ENCODE results near the gene TMEM131.
"Not testable (repeated sequence)": the region's sequence is repeated elsewhere in the genome, so short reads cannot be mapped to it uniquely, and the experiment has no call there.

TMEM131 gene

DNA sequence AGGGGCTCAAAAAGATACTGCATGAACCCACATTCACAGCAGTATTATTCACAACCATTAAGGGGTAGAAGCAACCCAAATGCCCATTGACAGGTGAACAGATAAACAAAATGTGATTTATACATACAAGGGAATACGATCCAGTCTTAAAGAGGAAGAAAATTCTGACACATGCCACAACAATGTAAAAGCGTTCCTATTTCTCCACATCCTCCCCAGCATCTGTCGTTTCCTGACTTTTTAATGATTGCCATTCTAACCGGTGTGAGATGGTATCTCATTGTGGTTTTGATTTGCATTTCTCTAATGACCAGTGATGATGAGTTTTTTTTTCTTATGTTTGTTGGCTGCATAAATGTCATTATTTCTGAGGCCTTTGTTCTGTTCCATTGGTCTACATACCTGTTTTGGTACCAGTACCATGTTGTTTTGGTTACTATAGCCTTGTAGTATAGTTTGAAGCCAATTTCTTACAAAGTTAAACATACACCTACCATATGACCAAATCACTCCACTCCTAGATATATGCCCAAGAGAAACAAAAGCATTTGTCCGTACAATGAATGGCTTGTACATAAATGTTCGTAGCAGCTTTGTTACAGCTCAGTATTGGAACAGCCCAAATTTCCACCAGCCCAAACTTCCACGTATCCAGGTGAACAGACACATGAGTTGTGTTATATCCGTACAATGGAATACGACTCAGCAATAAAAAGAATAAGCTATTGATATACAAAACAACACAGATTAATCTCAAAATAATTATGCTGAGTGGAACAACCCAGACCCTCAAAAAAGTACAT is 85.1 kb downstream of the TMEM131 start:
- no peak for DNase-seq

DNA sequence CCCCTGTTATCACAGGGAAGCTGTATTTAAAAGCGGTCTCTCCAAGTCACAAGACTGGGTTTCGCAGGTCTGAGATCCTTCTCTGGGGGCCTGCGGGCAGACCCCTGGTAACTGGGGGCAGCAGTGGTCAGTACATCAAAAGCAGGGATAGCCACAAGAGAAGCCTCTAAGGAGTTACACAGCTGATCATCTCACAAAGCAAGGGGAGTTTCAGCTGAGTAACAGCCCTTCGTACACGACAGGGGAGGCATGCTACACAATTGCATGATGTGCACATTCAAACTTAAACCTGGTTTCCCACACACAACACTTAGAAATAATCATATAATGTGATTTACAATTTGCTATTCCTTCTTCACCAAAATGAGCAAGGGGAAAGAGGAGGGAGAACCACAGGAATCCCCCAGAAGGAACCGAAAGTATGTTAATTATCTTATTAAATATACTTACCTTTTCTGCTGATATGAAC is 87.5 kb downstream of the TMEM131 start:
- DNase-seq, result no peak

DNA sequence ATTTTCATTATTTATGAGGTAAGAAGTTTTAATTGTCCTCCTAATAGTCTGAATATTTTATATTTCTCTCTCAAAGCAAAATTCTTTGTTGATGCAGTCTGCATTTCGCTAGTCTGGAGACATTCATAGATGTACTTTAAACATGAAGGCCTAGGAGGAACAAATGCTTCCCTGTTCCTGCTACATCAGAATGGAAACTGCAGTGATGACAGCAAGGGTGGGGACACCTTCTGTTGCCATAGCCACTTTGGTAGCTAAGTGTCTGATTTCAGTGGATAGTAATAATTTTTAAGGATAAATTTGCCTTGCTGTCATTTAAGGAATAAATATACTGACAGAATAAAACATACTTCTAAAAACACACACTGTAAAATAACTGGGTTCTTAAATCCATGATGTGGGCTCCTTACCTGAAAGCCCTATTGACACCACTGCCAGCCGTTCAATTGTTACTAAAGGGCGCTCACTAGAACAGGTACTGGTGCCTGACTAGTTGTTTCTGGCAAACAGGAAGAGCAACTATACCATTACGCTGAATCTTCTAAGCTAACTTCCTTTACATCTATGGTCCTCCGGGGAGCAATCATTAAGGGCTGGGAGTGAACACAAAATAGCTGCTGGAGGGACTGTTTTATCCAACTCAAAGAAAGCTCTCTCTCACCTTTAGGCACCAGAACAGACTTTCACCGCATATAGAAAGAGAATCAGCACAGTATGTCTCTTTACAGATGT is 88.2 kb downstream of the TMEM131 start:
- no peak for DNase-seq

DNA sequence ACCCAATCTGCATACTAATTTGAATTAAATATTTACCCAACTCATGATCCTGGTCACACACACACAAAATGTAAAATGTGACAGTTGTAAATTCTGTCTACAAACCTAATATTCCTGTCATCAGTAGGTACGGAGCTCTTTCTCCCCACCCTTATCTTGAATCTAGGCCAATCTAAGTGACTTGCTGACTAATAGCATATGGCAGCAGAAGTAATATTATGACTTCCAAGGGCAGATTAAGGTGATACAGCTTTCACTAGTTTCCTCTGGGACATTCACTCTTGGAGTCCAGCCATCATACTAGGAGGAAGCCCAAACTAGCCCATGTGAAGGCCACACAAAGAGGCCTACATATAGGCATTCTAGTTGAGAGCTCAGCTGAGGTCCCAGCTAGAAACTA is 89.4 kb downstream of the TMEM131 start:
- DNase-seq, result no peak

DNA sequence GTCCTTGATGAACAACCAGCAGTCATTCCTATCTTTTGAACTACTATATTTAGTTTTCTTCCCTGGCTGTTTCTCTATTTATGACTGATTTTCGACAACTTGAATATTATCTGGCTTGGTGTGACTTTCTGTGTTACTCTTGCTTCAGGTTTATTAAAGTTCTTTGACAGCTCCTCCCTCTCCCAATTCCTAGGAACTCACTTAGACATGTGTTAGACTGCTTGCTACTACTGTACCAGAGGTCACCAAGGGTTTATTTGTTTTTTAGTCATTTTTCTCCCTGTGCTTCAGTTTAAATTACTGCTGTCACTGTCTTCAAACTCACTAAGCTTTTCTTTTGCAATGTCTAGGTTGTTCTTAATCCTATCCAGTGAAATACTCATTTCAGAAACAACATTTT is 90.5 kb downstream of the TMEM131 start:
- DNase-seq, result no peak

DNA sequence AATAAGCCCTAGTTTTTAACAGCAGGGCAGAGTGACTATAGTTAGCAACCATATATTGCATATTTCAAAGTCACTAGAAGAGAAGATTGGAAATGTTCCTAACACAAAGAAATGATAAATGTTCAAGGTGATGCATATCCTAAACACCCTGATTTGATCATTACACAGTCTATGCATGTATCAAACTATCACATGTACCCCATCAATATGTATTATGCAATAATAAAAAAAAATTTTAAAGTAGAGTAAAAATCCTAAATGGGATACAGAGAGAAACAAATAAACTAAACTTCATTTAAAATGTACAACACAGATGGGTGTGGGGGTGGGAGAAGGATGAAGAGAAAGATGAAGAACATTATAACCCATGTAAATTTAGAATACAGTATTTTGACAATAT is 93.9 kb downstream of the TMEM131 start:
- no peak for DNase-seq

DNA sequence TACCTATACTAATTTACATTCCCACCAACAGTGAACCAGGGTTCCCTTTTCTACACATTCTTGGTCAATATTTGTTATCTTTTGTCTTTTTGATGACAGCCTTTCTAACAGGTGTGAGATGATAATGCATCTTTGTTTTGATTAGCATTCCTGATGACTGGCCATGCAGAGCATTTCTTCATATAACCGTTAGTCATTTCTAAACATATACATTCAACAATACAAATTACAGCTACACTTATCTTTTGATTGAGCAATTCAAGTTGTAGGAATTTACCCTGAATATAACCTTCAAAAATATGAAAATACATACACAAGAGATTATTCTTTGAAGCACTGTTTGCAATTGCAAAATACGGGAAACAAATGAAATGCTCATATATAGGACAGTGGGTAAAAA is 94.9 kb downstream of the TMEM131 start:
- DNase-seq, result no peak

DNA sequence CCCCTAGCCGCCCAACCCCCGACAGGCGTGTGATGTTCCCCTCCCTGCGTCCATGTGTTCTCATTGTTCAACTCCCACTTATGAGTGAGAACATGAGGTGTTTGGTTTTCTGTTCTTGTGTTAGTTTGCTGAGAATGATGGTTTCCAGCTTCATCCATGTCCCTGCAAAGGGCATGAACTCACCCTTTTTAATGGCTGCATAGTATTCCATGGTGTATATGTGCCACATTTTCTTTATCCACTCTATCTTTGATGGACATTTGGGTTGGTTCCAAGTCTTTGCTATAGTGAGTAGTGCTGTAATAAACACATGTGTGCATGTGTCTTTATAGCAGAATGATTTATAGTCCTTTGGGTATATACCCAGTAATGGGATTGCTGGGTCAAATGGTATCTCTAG is 102.7 kb downstream of the TMEM131 start:
- not testable (repeated sequence) for DNase-seq

DNA sequence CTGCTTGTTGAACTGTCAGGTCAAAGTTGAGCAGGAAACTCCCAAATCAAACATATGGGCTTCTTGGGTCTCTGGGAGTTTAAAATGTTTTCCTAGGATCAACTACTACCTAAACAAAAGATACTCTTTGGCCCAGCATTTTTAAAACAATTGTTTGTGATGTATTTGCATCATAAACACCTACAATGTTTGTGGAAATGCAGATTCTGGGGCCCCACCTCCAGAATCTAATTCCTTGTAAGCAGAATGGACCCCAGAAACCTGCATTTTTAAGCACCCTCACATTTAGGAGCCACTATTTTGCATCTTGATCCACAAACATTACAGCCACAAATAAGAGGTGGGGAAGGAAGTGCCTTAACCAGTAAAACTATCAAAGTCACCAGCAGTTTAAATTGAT is 104.1 kb downstream of the TMEM131 start:
- DNase-seq, result no peak

DNA sequence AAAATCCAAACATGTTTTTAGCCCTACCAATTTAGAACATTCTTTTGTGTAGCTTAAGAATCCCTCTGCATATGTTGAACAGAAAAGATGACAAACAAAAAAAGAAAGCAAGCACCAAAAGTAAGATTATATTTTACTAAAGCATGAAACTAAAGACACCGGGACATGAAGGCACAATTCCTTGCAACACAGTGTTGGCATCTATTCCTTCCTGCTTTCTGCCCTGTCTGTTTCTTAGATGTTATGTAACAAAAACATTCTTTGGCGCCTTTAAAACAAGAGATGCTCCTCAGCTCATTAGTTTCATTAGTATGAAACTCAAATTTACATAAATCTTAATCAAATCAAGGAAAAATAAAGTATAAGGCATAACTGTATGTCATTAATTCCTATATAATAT is 106.6 kb downstream of the TMEM131 start:
- no peak for DNase-seq

DNA sequence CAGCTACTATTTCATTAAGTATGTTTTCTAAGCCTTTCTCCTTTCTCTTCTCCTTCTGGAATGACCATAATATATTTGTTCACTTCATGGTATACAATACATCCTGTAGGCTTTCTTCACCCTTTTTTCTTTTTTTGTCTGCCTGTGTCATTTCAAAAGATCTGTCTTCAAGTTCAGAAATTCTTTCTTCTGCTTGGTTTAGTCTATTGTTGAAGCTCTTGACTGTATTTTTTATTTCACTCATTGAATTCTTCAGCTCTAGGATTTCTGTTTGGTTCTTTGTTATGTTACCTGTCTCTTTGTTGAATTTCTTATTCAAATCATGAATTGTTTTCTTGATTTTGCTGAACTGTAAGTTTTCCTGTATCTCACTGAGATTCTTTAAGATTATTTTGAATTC is 109.9 kb downstream of the TMEM131 start:
- no peak for DNase-seq

DNA sequence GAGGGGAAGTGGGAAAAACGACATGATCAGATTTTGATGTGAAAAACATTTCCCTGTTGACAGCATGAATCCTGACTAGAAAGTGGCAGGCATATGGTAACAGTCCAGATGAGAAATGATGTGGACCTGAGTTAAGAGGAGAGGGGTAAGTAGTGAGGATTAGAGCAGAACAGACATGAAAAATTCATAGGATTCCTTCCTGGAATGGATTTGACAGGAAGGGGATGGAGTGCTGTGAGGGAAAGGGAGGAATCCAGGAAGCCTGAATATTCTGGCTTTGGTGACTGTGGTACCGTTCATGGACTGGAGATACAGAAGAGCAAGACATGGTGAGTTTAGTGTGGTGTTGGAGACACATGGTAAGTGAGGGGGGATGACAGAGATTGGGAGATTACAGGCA is 115.4 kb downstream of the TMEM131 start:
- no peak for DNase-seq

DNA sequence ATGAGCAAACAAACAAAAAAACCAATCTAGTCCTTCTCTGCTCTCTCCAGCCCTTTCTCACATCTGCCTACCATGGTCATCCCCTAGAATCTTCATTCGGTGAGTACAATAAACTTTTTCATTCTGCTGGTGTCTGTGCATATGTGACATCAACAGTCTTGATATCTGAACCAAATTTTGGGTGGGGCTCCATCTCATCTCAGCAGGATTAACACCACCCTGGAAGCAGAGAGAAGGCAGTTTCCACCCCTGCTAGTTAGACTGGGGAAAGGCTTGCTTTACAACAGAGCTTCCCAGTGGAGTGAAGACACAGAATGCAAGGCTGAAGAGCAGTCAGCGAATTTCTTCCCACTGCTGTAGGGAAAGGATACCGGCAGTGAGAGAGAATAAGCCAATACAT is 116.9 kb downstream of the TMEM131 start:
- DNase-seq, result no peak

DNA sequence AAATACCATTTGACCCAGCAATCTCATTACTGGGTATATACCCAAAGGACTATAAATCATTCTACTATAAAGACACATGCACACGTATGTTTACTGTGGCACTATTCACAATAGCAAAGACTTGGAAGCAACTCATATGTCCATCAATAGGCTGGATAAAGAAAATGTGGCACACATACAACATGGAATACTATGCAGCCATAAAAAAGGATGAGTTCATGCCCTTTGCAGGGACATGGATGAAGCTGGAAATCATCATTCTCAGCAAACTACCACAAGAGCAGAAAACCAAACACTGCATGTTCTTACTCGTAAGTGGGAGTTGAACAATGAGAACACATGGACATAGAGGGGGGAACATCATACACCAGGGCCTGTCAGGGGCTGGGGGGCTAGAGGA is 117.4 kb downstream of the TMEM131 start:
- DNase-seq, result not testable (repeated sequence)

DNA sequence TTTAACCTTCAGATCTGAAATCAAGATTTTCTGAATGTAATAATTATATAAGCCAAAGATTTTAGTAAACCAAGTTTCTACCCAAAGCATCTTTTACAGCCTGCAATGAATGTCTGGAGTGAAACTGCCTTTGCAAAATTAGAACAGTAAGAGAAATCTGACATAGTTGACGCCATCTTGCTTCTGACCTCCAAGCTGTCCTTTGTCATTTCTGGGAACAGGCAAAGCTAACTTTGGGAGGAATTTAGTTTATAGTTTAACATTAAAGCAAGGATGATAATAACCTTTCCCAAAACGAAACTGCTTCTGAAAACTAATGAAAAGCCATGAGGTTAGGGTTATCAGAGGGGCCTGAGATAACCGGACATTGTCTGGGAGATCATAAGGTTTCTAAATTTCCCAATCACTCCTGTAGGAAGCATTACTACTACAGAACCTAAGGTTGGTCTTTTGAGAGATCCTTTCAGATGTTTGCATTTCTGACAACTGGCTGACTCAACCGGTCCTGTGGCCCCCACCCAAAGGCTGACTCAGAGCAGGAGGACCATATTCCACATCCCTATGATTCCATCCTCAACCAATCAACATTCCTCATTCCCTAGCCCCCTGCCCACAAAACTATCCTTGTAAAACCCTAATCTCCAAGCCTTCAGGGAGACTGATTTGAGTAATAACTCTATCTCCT is 124.5 kb downstream of the TMEM131 start:
- no peak for DNase-seq

DNA sequence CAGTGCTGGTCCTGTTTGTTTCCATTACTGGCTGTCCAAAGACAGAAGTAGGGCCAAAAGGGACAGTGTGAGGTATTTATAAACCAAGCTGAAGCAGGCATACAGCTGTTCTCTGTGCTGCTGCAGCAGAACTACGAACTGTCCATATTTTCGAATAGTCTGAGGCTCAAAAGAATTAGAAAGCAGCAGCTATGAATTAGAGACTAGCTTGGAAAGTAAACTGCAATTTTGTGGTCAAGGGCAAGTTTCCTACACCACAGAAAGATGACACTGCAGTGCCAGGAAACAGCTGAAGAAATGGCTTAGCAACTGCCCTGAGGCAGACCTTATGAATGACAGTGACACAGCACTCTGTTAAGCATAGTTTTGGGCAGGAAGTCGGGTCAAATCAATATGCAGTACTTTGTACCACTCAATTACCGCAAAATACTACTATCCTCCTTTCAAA is 125.3 kb downstream of the TMEM131 start:
- no peak for DNase-seq

DNA sequence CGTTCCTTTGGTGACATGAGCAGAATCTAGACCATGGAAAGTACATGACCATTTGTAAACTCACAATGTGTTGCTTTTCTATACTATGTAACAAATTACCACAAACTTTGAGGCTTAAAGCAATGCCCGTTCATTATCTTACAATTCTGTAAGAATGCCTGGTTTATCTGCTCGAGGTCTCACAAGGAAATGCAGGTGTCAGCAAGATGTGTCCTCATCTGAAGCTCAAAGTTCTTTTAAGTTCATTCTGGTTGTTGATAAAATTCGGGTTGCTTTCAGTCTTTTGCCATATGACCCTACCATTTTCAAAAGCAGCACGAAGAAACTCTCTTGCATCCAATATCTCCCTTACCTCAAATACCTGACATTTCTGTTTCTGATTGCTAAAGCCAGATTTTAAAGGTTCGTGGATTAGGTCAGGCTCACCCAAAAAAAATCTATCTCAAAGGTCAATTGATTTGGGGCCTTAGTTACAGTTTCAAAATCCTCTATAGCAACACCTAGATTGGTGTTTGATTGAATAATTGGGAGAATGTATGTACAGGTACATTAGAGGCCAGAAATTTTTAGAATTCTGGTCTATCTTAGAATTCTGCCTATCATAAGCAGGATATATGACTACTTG is 125.9 kb downstream of the TMEM131 start:
- no peak for DNase-seq

DNA sequence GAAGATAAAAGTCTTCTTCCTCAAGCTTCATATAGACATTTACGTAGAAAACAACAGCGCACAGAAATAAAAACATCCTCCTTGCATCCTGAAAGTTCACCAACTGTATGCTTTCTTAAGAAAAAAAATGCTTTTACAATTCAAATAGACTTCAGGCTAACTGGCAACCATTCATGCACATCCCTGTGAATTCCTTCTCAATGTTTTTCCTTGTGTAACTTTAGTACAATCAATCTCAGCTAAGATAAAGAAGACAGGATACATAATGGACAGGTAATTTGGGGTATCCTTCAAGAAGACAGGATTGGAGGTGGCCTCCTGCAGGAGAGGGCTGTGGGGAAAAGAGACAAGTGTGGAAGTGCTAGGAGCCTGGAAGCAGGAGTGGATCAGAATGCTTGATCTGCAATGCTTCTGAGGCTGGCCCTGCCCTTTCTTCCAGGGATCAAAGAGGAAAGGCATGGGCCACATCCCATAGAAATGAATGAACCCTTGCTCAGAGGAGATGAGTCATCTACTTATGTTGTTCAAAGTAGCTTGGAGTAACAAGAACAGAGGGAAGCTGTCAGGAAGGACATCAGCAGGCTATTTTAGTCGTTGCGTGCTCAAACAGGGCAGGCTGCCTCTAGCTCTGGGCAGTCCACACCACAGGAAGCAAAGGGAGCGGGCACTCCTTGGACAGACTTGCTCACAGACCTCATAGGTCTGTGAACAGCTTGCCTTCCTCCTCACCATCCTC is 126.6 kb downstream of the TMEM131 start:
- no peak for DNase-seq

DNA sequence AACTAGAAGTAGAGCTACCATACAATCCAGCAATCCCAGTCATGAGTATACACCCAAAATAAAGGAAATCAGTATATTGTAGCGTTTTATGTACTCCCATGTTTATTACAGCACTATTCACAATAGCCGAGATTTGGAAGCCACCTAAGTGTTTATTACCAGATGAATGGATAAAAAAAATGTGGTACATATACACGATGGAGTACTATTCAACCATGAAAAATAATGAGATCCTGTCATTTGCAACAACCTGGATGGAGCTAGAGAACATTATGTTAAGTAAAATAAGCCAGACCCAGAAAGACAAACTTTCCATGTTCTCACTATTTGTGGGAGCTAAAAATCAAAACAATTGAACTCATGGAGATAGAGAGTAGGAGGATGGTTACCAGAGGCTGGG is 131.9 kb downstream of the TMEM131 start:
- DNase-seq, result no peak

DNA sequence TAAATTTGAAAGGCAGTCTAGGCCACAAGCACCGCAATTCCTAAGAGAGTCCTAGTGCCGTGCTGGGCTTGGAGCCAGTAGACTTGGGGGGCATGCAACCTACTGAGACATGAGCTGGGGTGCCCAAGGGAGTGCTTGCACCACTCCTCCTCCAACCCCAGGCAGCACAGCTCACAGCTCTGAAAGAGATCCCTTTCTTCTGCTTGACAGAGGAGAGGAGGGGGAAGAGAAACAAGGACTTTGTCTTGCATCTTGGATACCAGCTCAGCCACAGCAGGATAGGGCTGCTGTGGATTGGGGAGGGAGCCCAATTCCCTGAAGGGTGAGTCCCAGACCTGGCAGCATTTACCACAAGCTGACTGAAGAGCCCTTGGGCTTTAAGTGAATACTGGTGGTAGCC is 134.6 kb downstream of the TMEM131 start:
- no peak for DNase-seq

DNA sequence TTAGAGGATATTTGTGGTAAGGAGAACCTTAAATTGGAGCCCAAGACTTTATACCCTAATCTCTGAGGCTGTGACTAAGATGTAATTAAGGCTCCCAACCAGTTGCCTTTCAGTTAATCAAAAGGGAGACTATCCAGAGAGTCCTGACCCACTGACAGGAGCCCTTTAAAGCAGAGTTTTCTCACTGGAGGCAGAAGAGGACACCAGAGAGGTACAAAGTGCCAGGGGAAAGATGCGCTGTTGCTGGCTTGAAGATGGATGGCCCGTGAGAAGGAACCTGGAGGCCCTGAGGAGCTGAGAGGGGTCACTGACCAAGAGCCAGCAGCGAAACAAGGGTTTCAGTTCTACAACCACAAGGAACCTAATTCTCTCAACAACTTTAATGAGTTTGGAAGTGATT is 137.3 kb downstream of the TMEM131 start:
- no peak for DNase-seq

DNA sequence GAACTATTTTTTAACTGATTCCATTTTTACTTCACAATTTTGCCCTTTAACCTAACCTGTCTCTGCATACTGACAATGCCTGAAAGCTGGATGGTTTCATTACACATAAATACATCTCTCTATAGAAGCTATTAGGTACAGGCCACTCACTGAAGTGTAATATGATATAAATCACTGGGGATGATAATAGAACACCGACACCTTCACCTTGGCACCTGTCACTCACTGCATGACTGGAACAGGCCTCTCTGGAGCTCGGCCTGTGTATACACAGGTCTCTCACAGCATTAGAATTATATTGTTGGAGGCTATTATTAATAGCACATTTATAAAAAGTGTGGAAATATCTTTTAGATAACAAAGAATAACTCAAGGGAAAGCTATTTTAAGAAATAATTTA is 138.2 kb downstream of the TMEM131 start:
- DNase-seq, result no peak

DNA sequence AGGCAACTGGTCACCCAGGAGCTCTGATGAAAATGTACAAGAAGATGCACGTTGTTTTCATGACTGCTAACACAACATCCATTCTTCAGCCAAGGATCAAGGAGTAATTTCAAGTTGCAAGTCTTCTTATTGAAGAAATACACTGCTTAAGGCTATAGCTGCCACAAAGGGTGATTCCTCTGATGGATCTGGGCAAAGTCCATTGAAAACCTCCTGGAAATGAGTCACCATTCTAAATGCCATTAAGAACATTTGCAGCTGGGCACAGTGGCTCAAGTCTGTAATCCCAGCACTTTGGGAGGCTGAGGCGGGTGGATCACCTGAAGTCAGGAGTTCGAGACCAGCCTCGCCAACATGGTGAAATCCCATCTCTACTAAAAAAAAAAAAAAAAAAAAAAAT is 142.7 kb downstream of the TMEM131 start:
- not testable (repeated sequence) for DNase-seq

Measured in NCI-H510A (cell line).